Keratinocyte (primary cell): ENCODE data around the gene GRK5. TPM values are rescaled to one million over a fixed set of nuclear protein-coding genes. Genes with fewer than 3 reads are reported as not detected.

Source experiments
- DNase-seq: peaks from one replicate; pipeline ENCODE4 v3.0.0-alpha.2; 2011; ENCODE audit warnings: low read depth, missing footprints, low spot score
- FAIRE-seq: peaks from 2 replicates; lab custom pipeline; 2011; peaks lifted over from hg19 to GRCh38; lab: Jason Lieb, UNC
- H2AFZ ChIP-seq: 2 replicates; pipeline ENCODE4 v1.6.0; 2012; ENCODE audit warnings: low read length, control low read depth, inconsistent platforms; ENCODE audit not compliant: control insufficient read depth
- H3K27ac ChIP-seq: 2 replicates; pipeline ENCODE4 v1.5.1; 2011; ENCODE audit warnings: low read length; ENCODE audit not compliant: control insufficient read depth, insufficient read depth
- H3K27me3 ChIP-seq: 3 replicates; pipeline ENCODE4 v1.6.0; 2011; ENCODE audit warnings: low read length; ENCODE audit not compliant: control insufficient read depth, insufficient read depth; ENCODE audit errors: extremely low read depth
- H3K36me3 ChIP-seq, 2 experiments: 2 replicates in 1 of 2; 3 replicates in 1 of 2; pipeline ENCODE4 v1.5.1; 2011; ENCODE audit warnings: low read length in 2 of 2, mild to moderate bottlenecking in 1 of 2; ENCODE audit not compliant: control insufficient read depth in 2 of 2, insufficient read depth in 2 of 2; ENCODE audit errors: extremely low read depth in 1 of 2
- H3K4me1 ChIP-seq: 3 replicates; pipeline ENCODE4 v1.5.1; 2011; ENCODE audit warnings: low read length; ENCODE audit not compliant: control insufficient read depth, insufficient read depth; ENCODE audit errors: extremely low read depth
- H3K4me2 ChIP-seq: 3 replicates; pipeline ENCODE4 v1.6.0; 2011; ENCODE audit warnings: low read depth, low read length; ENCODE audit not compliant: control insufficient read depth, insufficient read depth; ENCODE audit errors: extremely low read depth
- H3K4me3 ChIP-seq, 3 experiments: fragments of 200-600 bp in 1 of 3; sonication (generic) in 1 of 3; 2 replicates in 2 of 3; 3 replicates in 1 of 3; pipeline ENCODE4 v1.5.1; 2011 to 2016; ENCODE audit warnings: low read length in 3 of 3, mild to moderate bottlenecking in 3 of 3, control low read depth in 2 of 3, inconsistent platforms in 1 of 3, low read depth in 1 of 3, mixed read lengths in 1 of 3, mixed run types in 1 of 3, moderate library complexity in 1 of 3; ENCODE audit not compliant: control insufficient read depth in 2 of 3, insufficient read depth in 2 of 3; ENCODE audit errors: extremely low read depth in 1 of 3
- H3K79me2 ChIP-seq: 2 replicates; pipeline ENCODE4 v1.6.0; 2012; ENCODE audit warnings: low read length; ENCODE audit not compliant: control insufficient read depth, insufficient read depth
- H3K9ac ChIP-seq: 3 replicates; pipeline ENCODE4 v1.6.0; 2011; ENCODE audit warnings: low read length; ENCODE audit not compliant: control insufficient read depth, insufficient read depth; ENCODE audit errors: extremely low read depth
- H3K9me1 ChIP-seq: 3 replicates; pipeline ENCODE4 v1.6.0; 2011; ENCODE audit warnings: low read length; ENCODE audit not compliant: control insufficient read depth, insufficient read depth; ENCODE audit errors: extremely low read depth
- H3K9me3 ChIP-seq: 2 replicates; pipeline ENCODE4 v1.5.1; 2012; ENCODE audit warnings: low read depth, low read length; ENCODE audit not compliant: control insufficient read depth
- H4K20me1 ChIP-seq: 3 replicates; pipeline ENCODE4 v1.6.0; 2011; ENCODE audit warnings: low read length; ENCODE audit not compliant: control insufficient read depth, insufficient read depth; ENCODE audit errors: extremely low read depth
- CTCF ChIP-seq, 3 experiments: IDR thresholded peaks in 1 of 3; conservative IDR thresholded peaks in 1 of 3; optimal IDR thresholded peaks in 1 of 3; 2 replicates in 2 of 3; 3 replicates in 1 of 3; pipeline versions ENCODE3 to v1.5.1; 2011; ENCODE audit warnings: low read length in 3 of 3, mild to moderate bottlenecking in 3 of 3, moderate library complexity in 2 of 3, control low read depth in 1 of 3, inconsistent platforms in 1 of 3; ENCODE audit not compliant: insufficient read depth in 2 of 3; ENCODE audit errors: extremely low read depth in 1 of 3
- EZH2 ChIP-seq: IDR thresholded peaks from one replicate; pipeline ENCODE4 v1.6.1; 2012; ENCODE audit warnings: inconsistent platforms, mild to moderate bottlenecking, low read length, moderate library complexity
- dilution Hi-C: fragments of 300-500 bp; cut with MboI; formaldehyde crosslinking; loops from one replicate; pipeline ENCODE4 v1.7.0; 2020; ENCODE audit warnings: low sequenced_read_pairs; ENCODE audit not compliant: extremely low pct_ligation_motif_present
- polyA plus RNA-seq, 5 experiments: library from polyadenylated mRNA; depleted of rRNA in 3 of 5; stranded (reverse) in 3 of 5; stranded (forward) in 1 of 5; unstranded in 1 of 5; fragments of >200 nt; gene quantifications; 1 replicate in 1 of 5; 2 replicates in 3 of 5; 3 replicates in 1 of 5; pipeline versions ENCODE4 v1.2.1 to v1.2.3, GENCODE V29; 2011 to 2012; ENCODE audit warnings: missing spikeins in 2 of 5, low read depth in 1 of 5, low replicate concordance in 1 of 5

GRK5 gene
- polyA plus RNA-seq, 1 donor (not counting 4 experiments of a cell fraction or from before 2014, with no cell fraction given), result 7.6 TPM

GRCh38 chr10:119398996-119399395, 191.6 kb downstream of the GRK5 start:
- H3K4me1 ChIP-seq, result peaks cover 7% of the 10 kb centered on the region
- H3K4me3 ChIP-seq, result no peak overlapping the region
- FAIRE-seq (no peak), DNase-seq (no peak)
- TF ChIP-seq EZH2 (no peak), CTCF (optimal IDR thresholded peaks at IDR 0.05 in 1 of 3, IDR thresholded peaks at IDR 0.05 in 1 of 3, conservative IDR thresholded peaks at IDR 0.05 in 1 of 3; ENCODE audit: extremely low read depth in 1 of 3, insufficient read depth in 2 of 3, low read length in 3 of 3) (no peak)
- H3K27ac ChIP-seq, result no peak overlapping the region
- no peaks in the 10 kb centered on the region for H3K27me3 ChIP-seq
- dilution Hi-C loops, result no loop called here
- H3K79me2 ChIP-seq, result no peaks in the 10 kb centered on the region
- no peaks in the 10 kb centered on the region for H4K20me1 ChIP-seq
- H3K9ac ChIP-seq, result no peak overlapping the region
- H2AFZ ChIP-seq, result no peak overlapping the region
- H3K36me3 ChIP-seq, result peaks cover 0 to 3% of the 10 kb centered on the region in 2 experiments
- no peaks in the 10 kb centered on the region for H3K9me1 ChIP-seq
- H3K9me3 ChIP-seq, result no peaks in the 10 kb centered on the region
- no peak overlapping the region for H3K4me2 ChIP-seq

GRCh38 chr10:119399466-119399865, 192.1 kb downstream of the GRK5 start:
- Histone ChIP-seq H3K79me2 (no peaks in the 10 kb centered on the region), H3K9ac (no peak overlapping the region), H3K4me3 (no peak overlapping the region), H4K20me1 (no peaks in the 10 kb centered on the region), H3K27me3 (no peaks in the 10 kb centered on the region), H3K36me3 (peaks cover 0 to 3% of the 10 kb centered on the region in 2 experiments), H3K9me3 (no peaks in the 10 kb centered on the region), H3K9me1 (no peaks in the 10 kb centered on the region), H3K27ac (no peak overlapping the region), H3K4me1 (peaks cover 7% of the 10 kb centered on the region), H2AFZ (no peak overlapping the region), H3K4me2 (no peak overlapping the region)
- FAIRE-seq (no peak), DNase-seq (no peak)
- dilution Hi-C loops, result no loop called here
- no peak for TF ChIP-seq EZH2
- no peak for TF ChIP-seq CTCF (optimal IDR thresholded peaks at IDR 0.05 in 1 of 3, IDR thresholded peaks at IDR 0.05 in 1 of 3, conservative IDR thresholded peaks at IDR 0.05 in 1 of 3; ENCODE audit: extremely low read depth in 1 of 3, insufficient read depth in 2 of 3, low read length in 3 of 3)
